HG03175 (cell line): Measurements from ENCODE around the gene ZNF628.
"Not testable (repeated sequence)": the region's sequence is repeated elsewhere in the genome, so short reads cannot be mapped to it uniquely, and the experiment has no call there.

Source experiments
- ATAC-seq: cut with Tn5 transposase; IDR thresholded peaks from one replicate; pipeline ENCODE4 v1.9.1; 2021; ENCODE audit warnings: mild to moderate bottlenecking, moderate library complexity; ENCODE audit not compliant: unreplicated experiment

ZNF628 gene

GRCh38 chr19:55495646-55496349, 19.4 kb downstream of the ZNF628 start:
- ATAC-seq, result no peak

- not testable (repeated sequence) for ATAC-seq
Measured at GRCh38 chr19:55496820-55497219, 20.4 kb downstream of the ZNF628 start.

GRCh38 chr19:55497763-55498162, 21.3 kb downstream of the ZNF628 start:
- no peak for ATAC-seq

DNA sequence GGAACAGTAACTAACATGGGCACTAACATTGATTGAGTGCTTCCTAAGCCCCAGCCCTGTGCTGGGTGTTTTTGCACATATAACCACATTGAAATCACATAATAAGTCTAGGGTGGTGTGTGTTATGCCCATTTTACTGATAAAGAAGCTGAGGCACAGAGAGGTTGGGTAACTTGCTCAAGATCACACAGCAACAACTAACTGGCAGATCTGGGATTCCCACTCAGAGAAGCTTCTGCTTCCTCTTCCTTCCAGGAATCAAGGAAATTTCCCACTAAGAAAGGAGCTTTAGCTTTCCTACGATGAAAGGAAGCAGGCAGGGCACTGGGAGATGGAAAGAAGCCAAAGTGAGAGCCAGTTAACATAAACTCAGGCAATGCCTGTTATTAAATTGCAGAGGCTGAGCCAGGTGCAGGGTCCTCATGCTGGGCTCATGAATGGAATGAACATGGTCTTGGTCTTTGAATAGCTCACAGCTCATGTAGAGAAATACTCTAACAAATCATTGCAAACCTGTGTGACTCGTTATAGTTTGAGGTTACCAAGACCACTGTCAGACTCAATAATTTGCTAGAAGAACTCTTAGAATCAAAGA, 21.9 kb downstream of the ZNF628 start:
- no peak for ATAC-seq

DNA sequence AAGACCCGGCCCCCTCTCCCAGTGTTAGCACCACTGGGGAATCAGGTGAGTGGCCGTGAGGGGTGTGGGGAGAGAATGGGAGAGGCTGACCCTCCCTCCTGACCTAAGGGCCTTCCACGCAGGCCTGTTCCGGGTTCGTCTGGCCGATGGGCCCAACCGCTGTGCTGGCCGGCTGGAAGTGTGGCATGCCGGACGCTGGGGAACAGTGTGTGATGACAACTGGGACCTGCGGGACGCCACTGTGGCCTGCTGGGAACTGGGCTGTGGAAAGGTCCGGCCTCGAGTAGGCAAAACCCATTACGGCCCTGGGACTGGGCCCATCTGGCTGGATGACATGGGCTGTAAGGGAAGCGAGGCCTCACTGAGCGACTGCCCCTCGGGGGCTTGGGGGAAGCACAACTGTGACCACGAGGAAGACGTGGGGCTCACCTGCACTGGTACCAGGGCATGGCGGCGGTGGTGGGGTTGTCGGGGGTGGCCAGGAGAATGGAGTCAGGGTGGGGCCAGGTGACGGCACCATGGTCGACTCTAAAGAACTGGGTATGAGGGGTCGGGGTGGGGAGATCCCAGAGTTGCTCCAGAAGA, 24.0 kb downstream of the ZNF628 start:
- ATAC-seq, result no peak

GRCh38 chr19:55502197-55502952, 26.0 kb downstream of the ZNF628 start:
- no peak for ATAC-seq

- no peak for ATAC-seq
Measured at GRCh38 chr19:55503157-55503501, 26.7 kb downstream of the ZNF628 start.

GRCh38 chr19:55503502-55504251, 27.3 kb downstream of the ZNF628 start:
- ATAC-seq, result peak; percentile 95

DNA sequence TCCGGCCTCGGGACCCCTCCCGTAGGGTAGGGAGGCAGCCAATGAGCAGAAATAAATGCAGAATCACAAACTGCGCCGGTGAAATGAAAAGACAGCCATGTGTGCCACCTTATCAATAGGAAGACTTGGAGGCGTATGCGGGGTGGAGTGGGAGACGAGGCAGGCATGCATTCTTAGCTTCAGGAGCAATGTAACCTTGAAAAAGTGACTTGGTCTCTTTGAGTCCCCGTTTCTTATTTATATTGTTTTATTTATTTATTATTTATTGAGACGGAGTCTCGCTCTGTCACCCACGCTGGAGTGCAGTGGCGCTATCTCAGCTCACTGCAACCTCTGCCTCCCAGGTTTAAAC, 27.8 kb downstream of the ZNF628 start:
- ATAC-seq, result no peak

GRCh38 chr19:55504981-55505380, 28.6 kb downstream of the ZNF628 start:
- no peak for ATAC-seq

DNA sequence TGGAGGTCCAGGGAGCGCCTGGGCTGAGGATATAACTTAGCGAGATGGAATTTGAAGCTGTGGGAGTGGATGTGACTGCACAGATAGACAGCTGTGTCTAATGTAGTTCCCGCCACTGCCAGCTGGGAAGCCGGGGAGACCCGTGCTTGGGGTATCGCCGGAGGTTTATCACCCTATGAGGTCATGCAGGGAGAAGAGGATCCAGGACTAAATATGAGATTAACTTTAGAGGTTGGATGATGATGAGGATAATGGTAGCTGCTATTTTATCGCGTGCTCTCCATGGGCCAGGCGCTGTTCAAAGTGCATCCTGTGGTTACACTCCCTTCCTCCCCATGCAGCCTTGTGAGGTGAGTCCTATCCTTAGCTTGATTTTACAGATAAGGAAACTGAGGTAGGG, 31.7 kb downstream of the ZNF628 start:
- no peak for ATAC-seq

DNA sequence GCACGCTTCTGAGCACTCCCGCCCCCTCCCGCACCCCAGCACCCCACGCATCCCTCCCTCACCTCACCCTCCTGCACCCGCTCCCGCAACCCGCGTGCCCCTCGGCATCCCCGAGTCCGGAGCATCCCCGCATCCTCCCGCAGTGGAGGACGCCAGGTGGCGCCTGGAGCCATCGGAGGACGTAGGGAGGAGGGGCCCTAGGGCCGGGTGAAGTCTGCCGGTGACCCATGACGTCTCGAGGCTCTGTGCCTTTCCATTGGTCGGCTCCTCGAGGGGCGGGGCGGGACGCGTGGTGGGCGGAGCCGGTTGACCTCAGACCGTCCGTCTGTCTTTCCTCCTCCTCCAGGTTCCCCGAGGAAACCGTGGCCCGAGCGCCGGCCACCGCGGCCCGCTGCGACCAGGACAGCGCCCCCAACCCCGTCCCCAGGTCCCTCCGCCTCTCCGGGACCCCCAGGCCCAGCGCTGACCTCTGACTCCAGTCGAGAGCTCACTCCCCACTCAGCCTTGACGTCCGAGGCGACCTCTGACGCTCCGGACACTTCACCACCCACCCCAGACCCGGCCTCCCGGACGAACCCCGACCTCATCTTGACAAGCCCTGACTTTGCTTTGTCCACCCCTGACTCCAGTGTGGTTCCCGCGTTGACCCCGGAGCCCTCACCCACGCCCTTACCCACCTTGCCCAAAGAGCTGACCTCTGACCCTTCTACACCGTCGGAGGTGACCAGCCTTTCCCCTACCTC, 40.6 kb downstream of the ZNF628 start:
- ATAC-seq, result peak; percentile 100

DNA sequence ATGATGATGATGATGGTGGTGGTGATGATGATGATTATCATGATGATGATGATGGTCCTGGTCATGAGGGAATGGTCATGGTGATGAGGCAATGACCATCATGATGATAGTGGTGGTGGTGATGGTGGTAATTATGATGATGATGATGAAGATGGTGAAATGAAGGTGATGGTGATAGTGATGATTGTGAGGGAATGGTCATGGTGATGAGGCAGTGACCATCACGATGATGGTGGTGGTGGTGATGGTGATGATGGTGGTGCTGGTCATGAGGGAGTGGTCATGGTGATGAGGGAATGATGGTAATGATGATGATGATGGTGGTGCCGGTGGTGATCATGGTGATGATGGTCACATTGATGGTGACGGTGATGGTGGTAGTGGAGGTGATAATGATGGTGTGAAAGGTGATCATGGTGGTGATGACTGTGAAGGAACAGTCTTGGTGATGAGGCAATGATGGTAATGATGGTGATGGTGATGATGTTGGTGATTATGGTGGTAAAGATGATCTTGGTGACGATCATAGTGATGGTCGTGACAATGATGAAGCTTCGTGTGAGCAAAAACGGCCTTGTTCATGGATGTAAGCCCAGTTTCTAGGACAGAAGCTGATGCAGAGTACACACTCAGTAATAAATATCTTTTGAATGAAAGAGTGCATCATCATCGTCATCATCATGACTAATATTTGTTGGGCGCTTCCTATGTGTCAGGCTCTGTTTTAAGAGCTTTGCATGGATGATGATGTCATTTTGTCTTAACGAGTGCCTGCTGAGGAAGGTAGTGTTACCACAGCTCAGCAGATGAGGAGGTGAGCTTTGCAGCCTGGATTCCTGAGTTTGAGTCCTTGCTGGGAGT, 43.3 kb downstream of the ZNF628 start:
- no peak for ATAC-seq

DNA sequence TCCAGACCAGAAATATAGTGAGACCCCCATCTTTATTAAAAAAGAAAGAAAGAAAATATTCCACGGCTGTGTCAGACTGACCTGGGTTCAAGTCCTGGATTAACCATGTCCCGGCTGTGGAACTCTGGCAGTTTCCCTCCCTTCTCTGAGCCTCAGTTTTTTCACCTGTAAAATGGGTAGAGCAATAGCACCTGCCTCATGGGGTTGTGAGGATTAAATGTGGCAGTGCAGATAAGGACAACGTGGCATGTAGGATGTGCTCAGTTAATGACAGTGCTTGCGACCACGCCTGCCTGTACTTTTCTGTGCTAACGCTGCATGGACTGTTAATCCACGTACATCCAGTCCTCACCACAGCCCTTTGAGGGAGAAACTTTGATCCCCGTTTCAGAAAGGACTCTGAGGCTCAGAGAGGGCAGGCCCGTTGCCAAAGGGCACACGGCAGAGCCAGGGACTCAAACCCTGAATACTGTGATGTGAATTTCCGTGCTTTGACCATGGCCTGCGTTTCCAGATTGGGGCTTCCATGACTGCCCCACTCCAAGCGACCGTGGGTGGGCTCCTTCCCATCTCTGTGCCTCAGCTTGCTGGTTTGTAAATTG, 44.4 kb downstream of the ZNF628 start:
- no peak for ATAC-seq

DNA sequence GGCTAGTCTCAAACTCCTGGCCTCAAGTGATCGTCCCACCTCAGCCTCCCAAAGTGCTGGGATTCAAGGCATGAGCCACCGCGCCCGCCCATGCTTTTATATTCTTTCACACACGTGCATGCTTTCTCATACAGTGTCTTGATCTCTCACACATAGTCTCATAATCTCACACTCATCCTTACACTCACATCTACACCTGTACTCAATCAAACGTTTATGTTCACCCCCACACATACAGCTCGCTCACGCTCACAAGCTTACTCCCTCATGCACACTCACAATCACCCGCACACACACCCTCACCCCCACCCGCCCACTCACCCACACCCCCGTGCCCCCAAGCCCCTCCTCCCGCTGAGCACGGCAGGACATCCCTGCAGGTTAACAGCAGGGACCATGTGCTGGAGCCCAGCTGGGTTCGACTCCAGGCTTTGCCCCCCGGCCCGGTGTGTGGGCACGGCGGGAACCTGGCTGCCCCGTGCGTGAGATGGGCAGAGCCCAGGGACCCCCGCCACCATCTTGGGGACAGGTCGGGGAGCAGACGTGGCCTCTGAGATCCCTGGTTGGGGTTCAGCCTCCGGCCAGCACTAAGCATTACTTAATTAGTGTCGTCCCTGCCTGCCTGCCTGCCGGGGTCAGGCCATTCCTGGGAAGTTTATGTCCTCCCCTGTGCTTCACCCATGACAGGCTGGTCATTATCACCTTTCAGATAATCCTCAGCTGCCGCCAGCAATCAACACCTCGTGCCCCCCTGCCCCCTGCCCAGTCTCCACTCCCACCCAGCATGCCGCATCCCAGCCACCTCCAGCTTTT, 49.1 kb downstream of the ZNF628 start:
- no peak for ATAC-seq

DNA sequence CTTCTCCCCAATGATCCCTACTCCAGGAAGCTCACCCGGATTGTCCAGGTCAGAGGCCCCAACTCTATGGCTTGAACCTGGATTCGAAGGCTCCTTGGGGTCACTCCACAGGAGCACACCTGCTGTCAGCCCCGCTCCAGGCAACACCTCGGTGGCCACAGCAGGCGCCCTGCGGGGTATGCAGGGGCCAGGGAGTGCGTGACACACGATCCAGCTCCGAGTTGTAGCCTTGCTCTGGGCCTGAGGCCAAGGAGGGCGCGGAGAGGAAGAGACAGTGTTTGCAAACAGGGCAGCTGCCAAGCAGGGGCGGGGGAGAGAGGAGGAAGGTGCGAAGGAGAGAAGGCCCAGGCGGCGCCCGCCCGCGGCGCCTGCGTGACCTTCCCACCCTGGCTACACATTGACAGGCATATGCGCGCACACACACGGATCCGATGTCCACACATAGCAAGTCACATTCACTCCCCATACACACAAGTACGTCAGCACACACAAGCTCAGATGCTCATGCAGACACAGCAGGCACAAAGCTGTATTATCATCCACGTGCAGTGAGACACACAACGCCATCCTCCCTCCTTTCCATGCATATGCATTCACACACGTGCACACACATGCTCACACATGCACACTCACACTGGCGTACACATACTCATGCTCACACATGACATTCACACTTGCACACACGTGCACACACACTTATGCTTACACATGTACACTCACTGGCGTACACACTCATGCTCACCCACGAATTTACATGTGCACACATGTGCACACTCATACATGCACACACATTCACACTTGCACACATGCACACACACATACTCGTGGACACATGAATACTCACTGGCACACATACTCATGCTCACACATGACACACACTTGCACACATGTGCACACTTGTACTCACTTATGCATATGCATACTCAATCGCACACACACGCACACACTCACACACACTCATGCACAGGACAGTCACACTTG, 50.1 kb downstream of the ZNF628 start:
- ATAC-seq, result no peak
